Mucosa of stomach (tissue), 1 donor: Measurements from ENCODE around the gene NET1.

Source experiments
- H3K27me3 ChIP-seq: one replicate; pipeline ENCODE4 v1.7.0; 2013; ENCODE audit warnings: mild to moderate bottlenecking, low read length; ENCODE audit not compliant: control insufficient read depth, insufficient read depth
- H3K36me3 ChIP-seq: one replicate; pipeline ENCODE4 v1.7.0; 2013; ENCODE audit warnings: low read length; ENCODE audit not compliant: control insufficient read depth, insufficient read depth
- H3K4me1 ChIP-seq: one replicate; pipeline ENCODE4 v1.7.0; 2013; ENCODE audit warnings: mild to moderate bottlenecking, low read length; ENCODE audit not compliant: control insufficient read depth, insufficient read depth
- H3K4me3 ChIP-seq: one replicate; pipeline ENCODE4 v1.7.0; 2013; ENCODE audit warnings: low read length
- H3K9ac ChIP-seq: one replicate; pipeline ENCODE4 v1.7.0; 2013; ENCODE audit warnings: mild to moderate bottlenecking, low read length, moderate library complexity
- H3K9me3 ChIP-seq: one replicate; pipeline ENCODE4 v1.7.0; 2013; ENCODE audit warnings: mild to moderate bottlenecking, low read length, moderate library complexity; ENCODE audit not compliant: control insufficient read depth
- donor health status: Pancreatic carcinoma.

Gene NET1

GRCh38 chr10:5461914-5462840 is 49.8 kb downstream of the NET1 start:
- no peaks in the 10 kb centered on the region for H3K36me3 ChIP-seq
- no peaks in the 10 kb centered on the region for H3K9me3 ChIP-seq
- peaks cover 29% of the 10 kb centered on the region for H3K4me1 ChIP-seq
- H3K9ac ChIP-seq = no peak overlapping the region
- H3K27me3 ChIP-seq = no peaks in the 10 kb centered on the region
- H3K4me3 ChIP-seq = no peak overlapping the region

GRCh38 chr10:5462841-5463293 is 50.5 kb downstream of the NET1 start:
- Histone ChIP-seq H3K9ac (no peak overlapping the region), H3K9me3 (no peaks in the 10 kb centered on the region), H3K4me3 (no peak overlapping the region), H3K4me1 (peaks cover 36% of the 10 kb centered on the region), H3K36me3 (no peaks in the 10 kb centered on the region), H3K27me3 (no peaks in the 10 kb centered on the region)

GRCh38 chr10:5464546-5464945 is 52.2 kb downstream of the NET1 start:
- Histone ChIP-seq H3K27me3 (no peaks in the 10 kb centered on the region), H3K9ac (no peak overlapping the region), H3K9me3 (no peaks in the 10 kb centered on the region), H3K4me1 (peaks cover 49% of the 10 kb centered on the region), H3K36me3 (no peaks in the 10 kb centered on the region), H3K4me3 (no peak overlapping the region)

GRCh38 chr10:5465976-5466450 is 53.7 kb downstream of the NET1 start:
- Histone ChIP-seq H3K4me3 (no peak overlapping the region), H3K9ac (peak overlapping the region; percentile 80), H3K9me3 (no peaks in the 10 kb centered on the region), H3K36me3 (no peaks in the 10 kb centered on the region), H3K4me1 (peaks cover 49% of the 10 kb centered on the region), H3K27me3 (no peaks in the 10 kb centered on the region)

GRCh38 chr10:5466451-5467206 is 54.3 kb downstream of the NET1 start:
- no peaks in the 10 kb centered on the region for H3K27me3 ChIP-seq
- H3K4me3 ChIP-seq = no peak overlapping the region
- H3K4me1 ChIP-seq = peaks cover 48% of the 10 kb centered on the region
- no peaks in the 10 kb centered on the region for H3K9me3 ChIP-seq
- no peaks in the 10 kb centered on the region for H3K36me3 ChIP-seq
- H3K9ac ChIP-seq = peak overlapping the region; percentile 80

GRCh38 chr10:5467207-5467535 is 54.8 kb downstream of the NET1 start:
- peaks cover 43% of the 10 kb centered on the region for H3K4me1 ChIP-seq
- no peak overlapping the region for H3K4me3 ChIP-seq
- peak overlapping the region; percentile 80 for H3K9ac ChIP-seq
- H3K36me3 ChIP-seq = no peaks in the 10 kb centered on the region
- no peaks in the 10 kb centered on the region for H3K27me3 ChIP-seq
- H3K9me3 ChIP-seq = no peaks in the 10 kb centered on the region

GRCh38 chr10:5467634-5468255 is 55.4 kb downstream of the NET1 start:
- Histone ChIP-seq H3K27me3 (no peaks in the 10 kb centered on the region), H3K36me3 (no peaks in the 10 kb centered on the region), H3K9me3 (no peaks in the 10 kb centered on the region), H3K9ac (peak overlapping the region; percentile 80), H3K4me1 (peaks cover 39% of the 10 kb centered on the region), H3K4me3 (no peak overlapping the region)

GRCh38 chr10:5468262-5469106 is 56.1 kb downstream of the NET1 start:
- Histone ChIP-seq H3K4me3 (no peak overlapping the region), H3K9ac (peak overlapping the region; percentile 80), H3K36me3 (no peaks in the 10 kb centered on the region), H3K9me3 (no peaks in the 10 kb centered on the region), H3K27me3 (no peaks in the 10 kb centered on the region), H3K4me1 (peaks cover 39% of the 10 kb centered on the region)

- H3K9ac ChIP-seq = peak overlapping the region; percentile 5
- H3K4me1 ChIP-seq = peaks cover 39% of the 10 kb centered on the region
- no peak overlapping the region for H3K4me3 ChIP-seq
- H3K9me3 ChIP-seq = no peaks in the 10 kb centered on the region
- H3K36me3 ChIP-seq = no peaks in the 10 kb centered on the region
- H3K27me3 ChIP-seq = no peaks in the 10 kb centered on the region
These were observed 57.1 kb downstream of the NET1 start for GRCh38 chr10:5469353-5470061.

- Histone ChIP-seq H3K9ac (no peak overlapping the region), H3K4me1 (peaks cover 39% of the 10 kb centered on the region), H3K36me3 (no peaks in the 10 kb centered on the region), H3K4me3 (no peak overlapping the region), H3K27me3 (no peaks in the 10 kb centered on the region), H3K9me3 (no peaks in the 10 kb centered on the region)
These were observed 57.9 kb downstream of the NET1 start for GRCh38 chr10:5470062-5470751.
